HG03108 (cell line): ENCODE results near the gene PRRT2.

Experiments used
- ATAC-seq: cut with Tn5 transposase; IDR thresholded peaks from one replicate; pipeline ENCODE4 v1.9.1; 2021; ENCODE audit warnings: moderate library complexity; ENCODE audit not compliant: unreplicated experiment

The PRRT2 gene

DNA sequence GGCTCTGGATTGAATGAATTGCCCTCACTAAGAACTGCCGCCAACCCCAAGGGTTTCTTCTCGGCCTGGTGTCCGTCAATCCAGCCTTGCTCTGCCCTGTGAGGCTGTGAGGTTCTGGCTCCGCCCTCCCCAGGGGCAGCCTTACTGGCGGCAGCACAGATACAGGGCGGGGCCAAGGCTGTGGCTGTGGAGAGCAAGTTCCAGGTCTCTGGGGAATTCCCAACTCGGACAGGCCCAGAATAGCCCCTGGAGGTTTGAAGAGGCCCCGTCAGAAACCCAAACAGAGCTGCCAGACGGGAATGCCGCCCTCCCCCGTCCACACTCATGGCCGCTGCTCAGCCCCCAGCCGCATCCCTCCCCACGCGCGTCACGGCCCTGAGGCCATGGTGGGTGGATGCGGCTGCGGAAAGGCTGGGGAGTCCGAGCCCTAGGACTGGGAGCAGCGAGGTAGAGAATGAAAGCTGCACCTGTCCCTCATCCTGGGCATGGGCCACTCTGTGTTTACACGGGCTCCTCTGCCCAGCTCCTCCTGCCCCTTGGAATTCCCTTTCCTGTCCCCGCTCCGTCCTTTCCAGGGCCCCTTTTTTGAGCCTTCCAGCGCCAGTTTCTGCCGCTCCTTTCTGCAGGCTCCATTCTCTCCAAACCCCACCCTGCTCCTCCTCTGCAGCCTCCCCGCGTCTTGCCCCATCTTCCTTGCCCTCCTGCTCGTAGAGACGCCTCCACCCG lies 660 bp upstream of the PRRT2 start:
- ATAC-seq: peak; percentile 39

DNA sequence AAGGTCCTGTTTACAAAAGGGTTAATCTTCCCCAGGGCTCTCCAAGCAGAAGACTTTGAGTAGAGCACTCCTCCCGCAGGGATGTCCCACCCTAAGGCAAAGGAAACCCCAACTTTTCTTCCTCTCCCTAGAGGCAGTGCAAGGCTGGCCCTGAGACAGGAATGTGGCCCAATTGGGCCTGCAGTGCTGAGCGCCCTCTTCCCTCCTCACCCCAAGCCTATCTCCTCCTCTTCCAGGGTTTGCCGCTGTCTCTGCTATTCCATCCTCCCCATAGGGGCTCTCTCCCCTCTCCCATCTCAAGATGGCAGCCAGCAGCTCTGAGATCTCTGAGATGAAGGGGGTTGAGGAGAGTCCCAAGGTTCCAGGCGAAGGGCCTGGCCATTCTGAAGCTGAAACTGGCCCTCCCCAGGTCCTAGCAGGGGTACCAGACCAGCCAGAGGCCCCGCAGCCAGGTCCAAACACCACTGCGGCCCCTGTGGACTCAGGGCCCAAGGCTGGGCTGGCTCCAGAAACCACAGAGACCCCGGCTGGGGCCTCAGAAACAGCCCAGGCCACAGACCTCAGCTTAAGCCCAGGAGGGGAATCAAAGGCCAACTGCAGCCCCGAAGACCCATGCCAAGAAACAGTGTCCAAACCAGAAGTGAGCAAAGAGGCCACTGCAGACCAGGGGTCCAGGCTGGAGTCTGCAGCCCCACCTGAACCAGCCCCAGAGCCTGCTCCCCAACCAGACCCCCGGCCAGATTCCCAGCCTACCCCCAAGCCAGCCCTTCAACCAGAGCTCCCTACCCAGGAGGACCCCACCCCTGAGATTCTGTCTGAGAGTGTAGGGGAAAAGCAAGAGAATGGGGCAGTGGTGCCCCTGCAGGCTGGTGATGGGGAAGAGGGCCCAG lies 1.0 kb downstream of the PRRT2 start:
- ATAC-seq: no peak

DNA sequence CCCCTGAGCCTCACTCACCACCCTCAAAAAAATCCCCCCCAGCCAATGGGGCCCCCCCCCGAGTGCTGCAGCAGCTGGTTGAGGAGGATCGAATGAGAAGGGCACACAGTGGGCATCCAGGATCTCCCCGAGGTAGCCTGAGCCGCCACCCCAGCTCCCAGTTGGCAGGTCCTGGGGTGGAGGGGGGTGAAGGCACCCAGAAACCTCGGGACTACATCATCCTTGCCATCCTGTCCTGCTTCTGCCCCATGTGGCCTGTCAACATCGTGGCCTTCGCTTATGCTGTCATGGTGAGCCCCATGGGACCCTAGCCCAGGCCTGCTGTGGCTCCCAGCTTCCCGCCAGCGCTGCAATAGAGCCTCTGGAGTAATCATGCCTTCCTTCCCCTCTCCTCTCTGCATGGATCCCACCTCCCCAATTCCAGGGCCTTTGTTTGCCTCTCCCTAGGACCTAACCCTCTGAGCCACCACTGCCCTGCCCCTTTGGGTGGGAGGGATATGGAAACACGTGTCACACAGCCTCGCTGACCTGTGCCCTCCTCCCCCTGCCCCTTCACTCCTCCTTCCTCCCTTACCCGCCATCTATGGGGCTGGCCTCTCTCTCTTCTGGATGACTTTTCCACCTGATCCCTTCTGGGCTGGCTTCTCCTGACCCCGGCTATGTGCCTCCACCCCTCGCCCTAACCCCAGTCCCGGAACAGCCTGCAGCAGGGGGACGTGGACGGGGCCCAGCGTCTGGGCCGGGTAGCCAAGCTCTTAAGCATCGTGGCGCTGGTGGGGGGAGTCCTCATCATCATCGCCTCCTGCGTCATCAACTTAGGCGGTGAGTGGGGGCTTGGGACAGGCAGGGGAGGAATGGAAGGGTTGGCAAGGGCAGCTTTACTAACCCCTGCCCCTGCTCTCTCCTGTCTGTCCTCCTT lies 1.9 kb downstream of the PRRT2 start:
- ATAC-seq: no peak

DNA sequence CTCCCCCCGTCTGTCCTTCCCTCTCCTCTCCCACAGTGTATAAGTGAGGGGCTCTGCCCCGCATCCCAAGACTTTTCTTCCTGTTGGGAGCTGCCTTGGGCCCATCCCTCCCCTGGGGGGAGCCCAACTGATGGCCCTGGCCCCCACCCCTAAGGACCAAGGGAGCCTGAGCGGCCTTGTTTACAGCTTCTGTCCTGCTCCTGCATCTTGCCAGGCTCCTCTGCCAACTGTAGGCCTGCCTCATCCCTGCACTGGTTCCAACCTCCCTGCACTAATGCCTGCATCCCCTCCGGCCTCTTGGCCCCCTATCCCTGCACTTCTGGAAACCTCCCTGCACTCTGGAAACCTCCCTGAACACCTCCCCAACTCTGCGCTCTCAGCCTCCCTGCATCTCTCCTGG lies 2.6 kb downstream of the PRRT2 start:
- ATAC-seq: no peak

DNA sequence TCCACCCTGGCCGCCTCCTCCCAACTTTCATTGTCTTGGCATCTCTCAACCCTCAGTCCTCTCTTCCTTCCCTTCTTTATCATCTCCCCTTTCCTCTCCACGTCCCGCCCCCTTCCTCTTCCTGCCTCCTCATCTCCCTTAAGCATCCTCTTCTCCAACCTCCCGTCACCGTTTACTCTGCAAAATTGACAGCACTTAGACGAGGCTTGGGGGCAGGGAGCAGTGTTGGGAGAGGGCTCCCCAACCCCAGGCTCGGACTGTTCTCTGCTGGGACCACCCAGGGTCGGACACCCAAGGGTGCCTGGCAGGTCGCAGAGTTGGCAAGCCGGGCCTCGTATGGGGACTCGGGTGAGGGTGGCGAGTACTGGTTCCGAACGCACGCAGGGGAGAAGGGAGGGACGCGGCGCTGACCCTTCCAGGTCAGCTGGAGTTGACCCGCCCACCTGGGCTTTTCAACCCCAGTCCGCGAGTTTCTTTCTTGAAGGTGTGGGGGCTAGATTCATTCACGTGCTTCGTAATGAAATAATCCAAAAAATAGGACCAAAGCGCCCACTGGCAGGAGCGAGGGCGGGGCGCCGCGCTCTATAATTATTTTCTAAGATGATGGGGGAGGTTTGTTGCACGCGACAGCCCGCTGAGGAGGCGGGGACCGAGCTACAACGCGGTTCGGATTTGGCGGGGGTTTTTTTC lies 3.2 kb downstream of the PRRT2 start:
- no peak for ATAC-seq

DNA sequence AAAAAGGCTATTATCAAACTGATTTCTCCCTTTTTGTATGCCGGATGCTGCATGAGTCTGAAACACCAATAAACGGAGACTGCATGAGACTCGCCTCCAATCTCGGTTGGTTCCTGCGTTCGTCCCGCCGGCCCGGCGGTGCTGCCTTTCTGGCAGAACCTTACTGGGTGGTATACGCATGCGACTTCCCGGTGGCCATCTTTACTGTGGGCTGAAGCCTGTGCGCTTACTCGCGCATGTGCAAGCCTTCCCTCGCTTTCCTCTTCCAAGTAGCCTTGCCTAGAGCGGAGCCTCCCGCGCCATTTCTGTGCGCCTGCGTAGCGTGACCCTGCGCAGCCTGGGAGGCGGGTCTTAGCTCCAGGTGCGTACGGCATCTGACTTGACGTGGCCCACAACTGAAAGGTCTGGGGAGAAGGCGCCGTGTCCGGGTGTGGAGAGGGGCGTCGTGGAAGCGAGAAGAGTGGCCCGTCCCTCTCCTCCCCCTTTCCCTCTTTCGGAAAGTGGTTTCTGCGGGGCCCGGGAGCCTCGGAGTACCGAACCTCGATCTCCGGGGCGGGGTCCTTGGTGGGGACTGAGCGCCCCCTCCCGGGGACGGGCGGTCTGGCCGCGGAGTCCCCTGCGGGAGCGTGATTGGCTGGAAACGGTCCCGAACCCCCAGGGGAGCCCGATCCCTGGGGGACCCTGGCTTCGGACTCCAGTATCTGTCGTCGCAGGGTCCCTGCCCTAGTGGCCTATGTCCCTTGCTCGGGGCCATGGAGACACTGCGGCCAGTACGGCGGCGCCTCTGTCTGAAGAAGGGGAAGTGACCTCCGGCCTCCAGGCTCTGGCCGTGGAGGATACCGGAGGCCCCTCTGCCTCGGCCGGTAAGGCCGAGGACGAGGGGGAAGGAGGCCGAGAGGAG lies 4.0 kb downstream of the PRRT2 start, which contains the start of gene PAGR1:
TSS of gene PAGR1 (plus strand) at position 360 of the 901 bp plus-strand sequence. CDS start at position 734, 374 bp downstream.
- ATAC-seq: peak; percentile 38

DNA sequence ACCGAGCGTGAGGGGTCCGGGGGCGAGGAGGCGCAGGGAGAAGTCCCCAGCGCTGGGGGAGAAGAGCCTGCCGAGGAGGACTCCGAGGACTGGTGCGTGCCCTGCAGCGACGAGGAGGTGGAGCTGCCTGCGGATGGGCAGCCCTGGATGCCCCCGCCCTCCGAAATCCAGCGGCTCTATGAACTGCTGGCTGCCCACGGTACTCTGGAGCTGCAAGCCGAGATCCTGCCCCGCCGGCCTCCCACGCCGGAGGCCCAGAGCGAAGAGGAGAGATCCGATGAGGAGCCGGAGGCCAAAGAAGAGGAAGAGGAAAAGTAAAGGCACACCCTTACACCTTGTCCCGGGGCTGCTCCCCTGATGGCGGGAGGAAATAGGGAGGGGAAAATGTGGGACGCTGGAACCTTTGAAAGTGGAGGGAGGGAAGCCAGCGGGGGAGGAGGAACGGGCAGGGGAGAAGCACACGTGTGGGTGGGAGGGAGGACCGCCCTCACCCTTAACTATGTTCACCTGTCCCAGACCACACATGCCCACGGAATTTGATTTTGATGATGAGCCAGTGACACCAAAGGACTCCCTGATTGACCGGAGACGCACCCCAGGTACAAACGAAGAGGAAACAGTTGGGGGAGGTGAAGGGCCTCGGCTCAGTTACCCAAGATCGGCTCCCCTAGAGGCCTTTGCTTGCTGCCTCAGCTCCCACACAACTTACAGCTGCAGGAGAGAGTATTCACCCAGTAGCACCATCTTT lies 4.9 kb downstream of the PRRT2 start:
- peak; percentile 5 for ATAC-seq

DNA sequence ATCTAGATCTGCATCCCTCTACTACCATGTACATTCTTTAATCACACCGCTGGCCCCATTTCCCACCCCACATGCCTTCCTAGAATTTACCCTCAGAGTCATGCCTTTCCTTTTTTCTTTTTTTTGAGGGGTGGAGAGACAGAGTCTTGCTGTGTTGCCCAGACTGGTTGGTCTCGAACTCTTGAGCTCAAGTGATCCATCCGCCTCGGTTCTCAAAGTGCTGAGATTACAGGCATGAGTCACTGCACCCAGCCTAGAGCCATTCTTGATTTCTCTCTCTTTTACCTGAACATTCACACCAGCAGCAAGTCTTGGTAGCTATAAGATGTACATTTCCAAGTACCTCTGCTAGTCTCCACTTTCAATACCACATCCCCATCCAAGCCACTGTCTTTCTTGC lies 6.1 kb downstream of the PRRT2 start:
- no peak for ATAC-seq

DNA sequence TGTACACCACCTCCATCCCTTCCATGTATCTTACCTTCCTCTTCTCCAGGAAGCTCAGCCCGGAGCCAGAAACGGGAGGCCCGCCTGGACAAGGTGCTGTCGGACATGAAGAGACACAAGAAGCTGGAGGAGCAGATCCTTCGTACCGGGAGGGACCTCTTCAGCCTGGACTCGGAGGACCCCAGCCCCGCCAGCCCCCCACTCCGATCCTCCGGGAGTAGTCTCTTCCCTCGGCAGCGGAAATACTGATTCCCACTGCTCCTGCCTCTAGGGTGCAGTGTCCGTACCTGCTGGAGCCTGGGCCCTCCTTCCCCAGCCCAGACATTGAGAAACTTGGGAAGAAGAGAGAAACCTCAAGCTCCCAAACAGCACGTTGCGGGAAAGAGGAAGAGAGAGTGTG lies 7.5 kb downstream of the PRRT2 start:
- ATAC-seq: no peak

DNA sequence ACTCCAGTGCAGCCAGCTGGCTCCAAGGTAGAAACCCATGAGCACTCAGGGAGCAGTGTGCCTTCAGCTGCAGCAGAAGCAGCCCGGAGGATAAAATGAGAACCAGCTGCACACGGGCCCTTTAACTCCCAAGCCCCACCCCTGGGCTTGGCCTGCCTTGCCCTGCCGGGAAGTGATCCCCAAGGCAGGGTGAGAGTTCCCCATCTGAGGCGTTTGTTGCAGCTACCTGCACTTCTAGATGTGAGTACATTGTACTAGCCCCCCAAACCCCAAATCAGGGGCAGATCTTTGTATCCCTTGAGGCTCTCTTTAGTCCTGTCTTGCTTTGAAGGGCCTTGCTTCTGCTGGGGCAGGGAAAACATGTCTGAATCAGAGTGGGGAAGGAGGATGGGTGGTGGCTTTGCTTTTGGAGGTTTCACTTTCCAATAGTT lies 8.3 kb downstream of the PRRT2 start, which contains the start of gene MVP:
TSS of gene MVP (plus strand) at position 192 of the 431 bp plus-strand sequence. CDS start 10,088 bp downstream, outside the sequence.
- peak; percentile 25 for ATAC-seq

DNA sequence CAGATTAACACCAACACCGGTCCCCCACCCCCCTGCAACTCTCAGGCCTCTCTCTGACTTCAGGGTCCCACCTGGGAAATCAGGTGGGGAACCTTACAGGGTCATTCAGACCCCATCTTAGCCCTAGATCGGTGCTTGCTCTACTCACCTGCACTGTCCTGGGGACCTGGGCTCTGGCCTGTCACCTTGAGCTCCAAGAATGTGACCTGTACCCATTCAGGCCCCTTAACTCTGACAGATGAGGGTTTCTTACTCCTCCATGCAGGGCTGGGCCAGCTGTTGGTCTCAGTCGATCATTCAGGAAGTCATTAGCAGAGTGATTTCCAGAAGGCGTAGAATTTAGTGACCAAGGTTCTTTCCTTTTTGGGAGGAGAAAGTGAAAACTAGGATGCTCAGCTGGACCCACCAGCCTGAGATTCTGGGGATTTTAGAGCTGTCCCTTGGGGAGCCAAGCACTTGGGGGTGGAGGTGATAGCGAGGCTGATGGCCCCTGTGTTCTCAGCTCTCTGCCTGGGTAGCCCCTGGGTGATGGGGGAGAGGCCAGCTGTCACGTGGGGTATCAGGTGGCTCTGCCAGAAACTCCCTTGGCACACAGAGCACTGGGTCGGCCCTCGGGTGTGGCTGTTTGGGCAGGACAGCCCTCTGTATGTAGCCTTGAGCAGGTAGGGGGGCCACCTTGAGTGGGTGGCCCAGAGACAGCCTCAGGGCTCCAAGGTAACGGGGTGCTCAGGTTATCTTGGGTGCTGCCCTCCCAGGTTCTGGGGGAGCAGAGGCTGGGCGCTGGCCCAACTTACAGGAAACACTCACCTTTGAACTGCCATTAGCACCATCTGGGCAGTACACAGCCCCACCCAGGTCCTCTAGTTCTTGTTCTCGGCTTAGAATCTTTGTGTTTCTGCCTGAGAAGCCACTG lies 9.0 kb downstream of the PRRT2 start:
- ATAC-seq: peak; percentile 39

DNA sequence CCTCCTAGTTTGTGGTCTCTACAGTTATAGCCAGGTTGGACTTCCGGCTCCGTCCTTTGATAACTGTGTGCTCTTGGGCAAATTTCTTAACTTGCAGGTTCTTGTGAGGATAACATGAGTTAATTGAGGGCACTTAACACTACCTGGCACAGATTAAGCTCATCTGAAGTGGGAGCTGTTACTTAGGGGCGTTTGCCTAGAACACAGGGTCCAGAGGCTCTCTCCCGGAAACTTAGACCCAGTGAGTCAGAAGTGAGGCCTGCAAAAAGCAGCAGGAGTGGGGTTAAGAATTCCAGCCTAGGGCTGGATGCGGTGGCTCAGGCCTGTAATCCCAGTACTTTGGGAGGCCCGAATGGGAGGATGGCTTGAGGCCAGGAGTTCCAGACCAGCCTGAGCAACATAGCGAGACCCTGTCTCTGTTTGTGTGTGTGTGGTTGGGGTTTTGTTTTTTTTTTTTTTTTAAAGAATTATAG lies 9.7 kb downstream of the PRRT2 start:
- ATAC-seq: no peak

DNA sequence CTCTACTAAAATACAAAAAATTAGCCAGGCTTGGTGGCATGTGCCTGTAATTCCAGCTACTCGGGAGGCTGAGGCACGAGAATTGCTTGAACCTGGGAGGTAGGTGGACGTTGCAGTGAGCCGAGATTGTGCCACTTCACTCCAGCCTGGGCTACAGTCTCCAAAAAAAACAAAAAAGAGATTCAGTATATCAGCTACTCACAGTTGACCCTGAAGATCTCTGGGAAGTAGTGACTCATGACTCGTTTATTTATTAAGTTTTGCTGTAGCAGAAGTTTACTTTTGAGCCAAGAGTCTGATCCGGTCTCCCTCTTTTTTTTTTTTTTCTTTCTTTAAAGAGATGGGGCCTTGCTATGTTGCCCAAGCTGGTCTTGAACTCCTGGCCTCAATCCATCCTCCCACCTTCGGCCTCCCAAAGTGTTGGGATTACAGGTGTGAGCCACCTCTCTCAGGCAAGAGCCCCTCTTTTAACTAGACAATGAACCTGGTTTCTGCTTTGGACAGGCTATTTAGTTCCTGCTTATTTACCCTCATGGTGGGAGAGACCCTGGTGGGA lies 12.7 kb downstream of the PRRT2 start:
- no peak for ATAC-seq

DNA sequence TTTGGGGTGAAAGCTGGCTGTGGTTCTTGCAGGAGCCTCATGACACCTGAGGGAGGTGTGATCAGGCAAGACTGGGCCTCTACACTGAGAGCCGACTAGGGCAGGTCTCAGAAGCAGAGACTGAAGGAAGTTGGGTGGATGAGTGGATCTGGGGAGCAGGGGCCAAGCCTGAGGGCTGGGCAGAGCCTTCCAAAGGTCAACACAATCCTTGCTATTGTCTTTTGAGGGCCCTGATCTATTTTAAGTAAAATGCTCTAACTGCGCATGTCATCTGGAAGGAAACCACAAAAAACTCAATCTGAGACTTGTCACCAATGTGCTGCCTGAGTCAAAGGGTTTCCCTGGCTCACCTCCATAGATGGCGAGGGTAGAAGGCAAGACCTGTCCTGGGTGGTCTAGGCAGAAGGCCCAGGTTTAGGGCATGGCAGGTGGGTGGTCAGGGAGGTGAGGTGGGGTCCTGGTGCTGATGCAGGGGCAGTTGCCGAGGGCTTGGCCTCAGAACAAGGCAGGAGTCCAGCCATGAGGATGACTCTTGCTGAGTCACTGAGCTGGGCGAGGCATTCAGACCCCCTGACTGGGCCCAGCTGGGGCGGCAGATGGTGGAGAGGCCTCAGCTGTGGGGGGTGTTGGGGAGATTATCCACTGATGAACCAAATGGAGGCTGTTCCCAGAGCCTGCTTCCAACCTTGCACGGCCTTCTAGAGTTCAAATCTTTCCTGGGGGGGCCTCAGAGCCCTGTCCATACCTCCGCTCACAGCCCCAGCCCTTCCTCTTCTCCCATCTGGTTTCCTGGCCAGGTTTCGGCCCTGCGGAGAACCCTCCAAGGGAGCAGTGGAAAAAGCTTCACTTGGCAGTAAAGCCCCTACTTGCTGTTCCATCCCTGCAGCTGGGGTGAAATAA lies 13.4 kb downstream of the PRRT2 start:
- ATAC-seq: no peak

DNA sequence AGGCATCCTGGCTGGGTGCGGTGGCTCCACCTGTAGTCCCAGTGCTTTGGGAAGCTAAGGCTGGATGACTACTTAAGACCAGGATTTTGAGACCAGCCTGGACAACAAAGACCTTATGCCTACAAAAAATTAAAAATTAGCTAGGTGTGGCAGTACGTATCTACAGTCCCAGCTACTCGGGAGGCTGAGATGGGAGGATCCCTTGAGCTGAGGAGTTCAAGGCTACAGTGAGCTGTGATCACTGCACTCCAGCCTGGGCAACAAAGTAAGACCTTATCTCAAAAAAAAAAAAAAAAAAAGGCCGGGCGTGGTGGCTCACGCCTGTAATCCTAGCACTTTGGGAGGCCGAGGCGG lies 14.3 kb downstream of the PRRT2 start:
- ATAC-seq: no peak

DNA sequence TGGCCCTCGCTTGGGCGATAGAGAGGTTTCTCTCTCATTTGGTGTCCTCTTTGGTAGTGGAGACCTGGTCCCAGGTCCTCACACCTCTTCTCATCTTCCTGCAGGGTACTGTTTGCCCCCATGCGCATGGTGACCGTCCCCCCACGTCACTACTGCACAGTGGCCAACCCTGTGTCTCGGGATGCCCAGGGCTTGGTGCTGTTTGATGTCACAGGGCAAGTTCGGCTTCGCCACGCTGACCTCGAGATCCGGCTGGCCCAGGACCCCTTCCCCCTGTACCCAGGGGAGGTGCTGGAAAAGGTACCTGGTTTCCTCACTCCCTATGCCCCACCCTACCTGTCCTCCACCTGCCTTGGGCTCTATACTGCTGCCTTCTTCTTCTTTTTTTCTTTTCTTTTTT lies 18.8 kb downstream of the PRRT2 start:
- ATAC-seq: no peak
